Heart left ventricle (tissue), 16 donors: ENCODE data around the gene ARHGEF37. TPM values are rescaled to one million over a fixed set of nuclear protein-coding genes. Genes with fewer than 3 reads are reported as not detected.

ENCODE experiments used
- ATAC-seq, 4 donors: fragments of 200-7000 bp; cut with Tn5 transposase; one replicate each; pipeline ENCODE4 v1.9.1; 2020 to 2022; ENCODE audit warnings: moderate library complexity in 4 of 4, mild to moderate bottlenecking in 3 of 4, moderate number of reproducible peaks in 1 of 4
- DNase-seq, 5 donors: peaks; one replicate each; pipeline ENCODE4 v3.0.0-alpha.2; 2020
- H3K27ac ChIP-seq, 12 donors: fragments of 200-600 bp; sonication (generic) in 4 of 12; one replicate each; pipeline versions ENCODE4 v1.5.0 to v1.8.0; 2016 to 2022; ENCODE audit warnings: mild to moderate bottlenecking in 2 of 12
- H3K27me3 ChIP-seq, 9 donors: fragments of 200-600 bp; sonication (generic) in 2 of 9; one replicate each; pipeline versions ENCODE4 v1.5.1 to v1.8.0; 2016 to 2022; ENCODE audit warnings: mild to moderate bottlenecking in 3 of 9
- H3K36me3 ChIP-seq, 9 donors: fragments of 200-600 bp; sonication (generic) in 2 of 9; one replicate each; pipeline versions ENCODE4 v1.5.0 to v1.8.0; 2018 to 2022; ENCODE audit warnings: mild to moderate bottlenecking in 2 of 9
- H3K4me1 ChIP-seq, 12 donors: fragments of 200-600 bp; sonication (generic) in 4 of 12; one replicate each; pipeline versions ENCODE4 v1.5.0 to v1.8.0; 2016 to 2022; ENCODE audit warnings: mild to moderate bottlenecking in 3 of 12
- H3K4me3 ChIP-seq, 12 donors: fragments of 200-600 bp; sonication (generic) in 4 of 12; one replicate each; pipeline versions ENCODE4 v1.5.0 to v1.8.0; 2017 to 2022; ENCODE audit warnings: mild to moderate bottlenecking in 9 of 12, moderate library complexity in 4 of 12
- H3K9me3 ChIP-seq, 12 donors: fragments of 200-600 bp; sonication (generic) in 4 of 12; one replicate each; pipeline versions ENCODE4 v1.5.0 to v1.8.0; 2016 to 2022; ENCODE audit warnings: mild to moderate bottlenecking in 1 of 12
- POLR2A ChIP-seq, 2 donors: fragments of 450-650 bp; IDR thresholded peaks; one replicate each; pipeline ENCODE4 v1.6.1; 2017; ENCODE audit warnings: antibody characterized with exemption in 2 of 2, mild to moderate bottlenecking in 2 of 2, moderate library complexity in 2 of 2
- WGBS, 4 donors: extraction: QIAGEN DNeasy Blood & Tissue Kit in 2 of 4; methylation state at CpG; one replicate each; pipeline versions ENCODE4 v1.1.5 to v1.1.7; 2013 to 2018; 5-methylcytosine and 5-hydroxymethylcytosine counted together
- intact Hi-C, 10 donors: fragments of 100-400 bp; cut with DNase I; formaldehyde crosslinking; loops; one replicate each; pipeline versions ENCODE4 v1.11.1 to v1.14.2; 2022
- polyA plus RNA-seq, 2 donors: library from polyadenylated mRNA; stranded (reverse); fragments of 200-250 nt; gene quantifications; one replicate each; pipeline ENCODE4 v1.2.3, GENCODE V29; 2013
- total RNA-seq, 9 donors: library from RNA; depleted of rRNA in 2 of 9; stranded (reverse); fragments of >200 nt in 2 of 9; fragmentation: NEBNext Ultra II Directional in 3 of 9; extraction: Animal tissue kit (Norgen Biotek cat#: 25700) in 3 of 9; gene quantifications; one replicate each; pipeline versions ENCODE4 v1.1.0 to v1.2.4, GENCODE V29; 2016 to 2023
- TF ChIP-seq, protein P1 (sequence below), 12 donors: fragments of 200-600 bp; sonication (generic) in 4 of 12; IDR thresholded peaks; one replicate each; pipeline versions ENCODE4 v1.5.0 to v1.8.0; 2018 to 2022; ENCODE audit warnings: antibody characterized with exemption in 12 of 12, mild to moderate bottlenecking in 5 of 12
- donor health status: ischemic (EF 13 %, LVEDD 7.1; RV severe dilation, severe dysfunction).
- donor health status: healthy with polysubstance abuse.
- donor health status: DM: no; HTN: yes; CAD: no.
- donor health status: DM: no; HTN: no; CAD: no.
- donor health status: ischemic (EF 25% LVEDD 6.9; RV normal size, moderate dysfunction).
- donor health status: ischemic (EF 25% LVEDD 5.7; RV mildly dilated, moderate dysfunction).
- donor health status: healthy.
- donor health status: DM: yes; HTN: yes; CAD: no.
- donor health status: ischemic (EF 35%, LVEDD 5.7; RV mildly dilated, moderate dysfunction).
- donor health status: nonischemic (EF 11% LVEDD 7.7; RV severe dilation, severe dysfunction).
- donor health status: DM: yes; HTN: yes; CAD: no.
- donor health status: PGD.
- donor health status: ischemic (EF 29% LVEDD 5.4; RV normal size, mild dysfunction).
- donor health status: nonischemic (EF 23%, LVEDD 6.1; RV moderate dilation, normal function).

Gene ARHGEF37
- total and polyA plus RNA-seq, 11 donors, result 8.1 to 28.5 (median 17.9) TPM

- Histone ChIP-seq H3K36me3 (no peaks in the 10 kb centered on the region), H3K4me3 (no peak overlapping the region), H3K9me3 (peaks cover 0 to 2% (median 0%) of the 10 kb centered on the region in 12 donors), H3K27ac (no peak overlapping the region), H3K27me3 (no peaks in the 10 kb centered on the region), H3K4me1 (peaks cover 0 to 11% (median 0%) of the 10 kb centered on the region in 12 donors)
- ATAC-seq, result no peak
- DNase-seq, result no peak
- TF ChIP-seq, protein P1, sequence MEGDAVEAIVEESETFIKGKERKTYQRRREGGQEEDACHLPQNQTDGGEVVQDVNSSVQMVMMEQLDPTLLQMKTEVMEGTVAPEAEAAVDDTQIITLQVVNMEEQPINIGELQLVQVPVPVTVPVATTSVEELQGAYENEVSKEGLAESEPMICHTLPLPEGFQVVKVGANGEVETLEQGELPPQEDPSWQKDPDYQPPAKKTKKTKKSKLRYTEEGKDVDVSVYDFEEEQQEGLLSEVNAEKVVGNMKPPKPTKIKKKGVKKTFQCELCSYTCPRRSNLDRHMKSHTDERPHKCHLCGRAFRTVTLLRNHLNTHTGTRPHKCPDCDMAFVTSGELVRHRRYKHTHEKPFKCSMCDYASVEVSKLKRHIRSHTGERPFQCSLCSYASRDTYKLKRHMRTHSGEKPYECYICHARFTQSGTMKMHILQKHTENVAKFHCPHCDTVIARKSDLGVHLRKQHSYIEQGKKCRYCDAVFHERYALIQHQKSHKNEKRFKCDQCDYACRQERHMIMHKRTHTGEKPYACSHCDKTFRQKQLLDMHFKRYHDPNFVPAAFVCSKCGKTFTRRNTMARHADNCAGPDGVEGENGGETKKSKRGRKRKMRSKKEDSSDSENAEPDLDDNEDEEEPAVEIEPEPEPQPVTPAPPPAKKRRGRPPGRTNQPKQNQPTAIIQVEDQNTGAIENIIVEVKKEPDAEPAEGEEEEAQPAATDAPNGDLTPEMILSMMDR (IDR thresholded peaks at IDR 0.05), result no peak
- TF ChIP-seq POLR2A (IDR thresholded peaks at IDR 0.05), result no peak
- 73 to 100% (median 98%) methylated on average over 1 of the region's 1 CpG for WGBS, 4 donors
- intact Hi-C loops, result no loop called here
Measured at GRCh38 chr5:149651686-149652085, 70.4 kb downstream of the ARHGEF37 start.

DNA sequence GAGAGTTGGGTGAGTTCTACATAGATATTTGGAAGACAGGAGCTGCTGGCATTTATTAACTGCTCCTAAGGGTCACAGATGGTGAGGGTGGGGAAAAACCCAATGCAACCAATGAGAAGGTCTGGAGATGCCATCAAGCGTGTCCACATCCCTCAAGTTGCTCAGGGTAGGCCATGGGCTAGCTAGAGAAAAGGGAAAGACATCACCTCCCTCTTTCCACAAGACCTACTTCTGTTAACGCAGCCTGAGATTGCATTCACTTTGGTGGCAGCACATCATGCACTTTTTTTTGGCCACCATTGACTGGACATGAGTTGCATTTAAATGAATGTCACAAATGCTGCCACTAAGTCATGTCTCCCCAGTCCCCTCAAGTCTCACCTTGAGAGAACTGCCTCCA is 71.4 kb downstream of the ARHGEF37 start:
- H3K27me3 ChIP-seq, result no peaks in the 10 kb centered on the region
- TF ChIP-seq POLR2A (IDR thresholded peaks at IDR 0.05), result no peak
- TF ChIP-seq, protein P1 (IDR thresholded peaks at IDR 0.05), result no peak
- no peak overlapping the region for H3K27ac ChIP-seq
- WGBS, 4 donors, result 90 to 98% (median 95%) methylated on average over 2 of the region's 2 CpGs
- DNase-seq (no peak), ATAC-seq (no peak)
- H3K36me3 ChIP-seq, result no peaks in the 10 kb centered on the region
- intact Hi-C loops, result no loop called here
- H3K9me3 ChIP-seq, result peaks cover 0 to 6% (median 0%) of the 10 kb centered on the region in 12 donors
- H3K4me3 ChIP-seq, result no peak overlapping the region
- peaks cover 0 to 14% (median under 1%) of the 10 kb centered on the region in 12 donors for H3K4me1 ChIP-seq

DNA sequence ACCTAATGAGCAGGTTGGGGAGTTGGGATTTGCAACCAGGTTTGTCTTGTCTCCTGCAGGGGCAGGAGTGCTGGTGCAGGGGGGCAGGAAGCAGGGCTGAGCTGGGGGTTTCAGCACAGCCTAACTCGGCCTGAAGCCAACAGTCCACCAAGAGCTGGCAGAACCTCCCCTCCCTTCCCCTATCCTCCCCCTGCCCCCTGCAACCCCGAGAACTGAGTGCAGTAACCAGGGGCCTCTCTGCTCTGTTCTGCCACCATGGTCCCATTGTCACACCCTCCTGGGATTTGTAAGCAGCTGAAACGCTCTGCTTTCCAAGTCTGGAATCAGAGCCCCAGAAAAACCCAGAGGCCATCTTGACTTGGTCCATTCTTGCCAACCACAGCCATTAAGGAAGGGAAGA is 72.9 kb downstream of the ARHGEF37 start:
- H3K4me1 ChIP-seq, result peaks cover 0 to 29% (median 6%) of the 10 kb centered on the region in 12 donors
- no peaks in the 10 kb centered on the region for H3K27me3 ChIP-seq
- intact Hi-C loops, result no loop called here
- H3K4me3 ChIP-seq, result no peak overlapping the region
- no peak for ATAC-seq
- peaks cover 0 to 6% (median 0%) of the 10 kb centered on the region in 12 donors for H3K9me3 ChIP-seq
- H3K27ac ChIP-seq, result peak overlapping the region in 5 of 12 donors; percentile 0 to 42 (median 17)
- no peaks in the 10 kb centered on the region for H3K36me3 ChIP-seq
- no peak for DNase-seq
- no peak for TF ChIP-seq POLR2A (IDR thresholded peaks at IDR 0.05)
- TF ChIP-seq, protein P1 (IDR thresholded peaks at IDR 0.05), result no peak
- 0 to 34% (median 23%) methylated on average over 1 to 3 of the region's 3 CpGs for WGBS, 4 donors

DNA sequence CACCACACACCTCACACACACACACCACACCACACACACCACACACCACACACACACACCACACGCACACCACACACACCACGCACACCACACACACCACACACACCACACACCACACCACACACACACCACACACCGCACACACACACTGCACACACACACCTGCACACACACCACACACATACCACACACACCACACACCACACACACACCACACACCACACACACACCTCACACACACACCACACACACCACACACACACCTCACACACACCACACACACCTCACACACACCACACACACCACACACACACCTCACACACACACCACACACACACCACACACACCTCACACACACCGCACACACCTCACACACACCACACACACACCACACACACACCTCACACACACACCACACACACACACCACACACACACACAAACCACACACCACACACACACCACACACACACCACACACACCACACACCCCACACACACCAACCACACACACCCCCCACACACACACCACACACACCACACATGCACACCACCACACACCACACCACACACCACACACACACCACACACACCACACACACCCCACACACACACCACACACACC is 73.7 kb downstream of the ARHGEF37 start:
- H3K9me3 ChIP-seq, result peaks cover 0 to 6% (median 0%) of the 10 kb centered on the region in 12 donors
- H3K27me3 ChIP-seq, result no peaks in the 10 kb centered on the region
- TF ChIP-seq POLR2A (IDR thresholded peaks at IDR 0.05), result no peak
- TF ChIP-seq, protein P1 (IDR thresholded peaks at IDR 0.05), result no peak
- ATAC-seq (no peak), DNase-seq (no peak)
- H3K36me3 ChIP-seq, result no peaks in the 10 kb centered on the region
- 72 to 93% (median 84%) methylated on average over 3 to 4 of the region's 4 CpGs for WGBS, 4 donors
- intact Hi-C loops, result loop anchor here in 8 of 10 donors (5.0 kb wide), 3 partner anchors 77 to 172 kb away; partner anchors contain the start of gene PPARGC1B (in 7 of the 8)
- no peak overlapping the region for H3K4me3 ChIP-seq
- peaks cover 0 to 32% (median 6%) of the 10 kb centered on the region in 12 donors for H3K4me1 ChIP-seq
- H3K27ac ChIP-seq, result no peak overlapping the region
